DOHH2 (cell line): ENCODE data around the gene IFIH1.

Source experiments
- H3F3A ChIP-seq: fragments of 200-600 bp; sonication (generic), shearing (Covaris generic); 2 replicates; pipeline ENCODE4 v1.6.0; 2016; ENCODE audit warnings: antibody characterized with exemption, mild to moderate bottlenecking; ENCODE audit not compliant: control insufficient read depth, insufficient read depth
- H3K27ac ChIP-seq: fragments of 200-600 bp; sonication (generic); 2 replicates; pipeline ENCODE4 v1.5.1; 2014; ENCODE audit warnings: low read depth, mild to moderate bottlenecking, low read length, moderate library complexity
- H3K27me3 ChIP-seq: fragments of 200-600 bp; sonication (generic); 2 replicates; pipeline ENCODE4 v1.6.1; 2014; ENCODE audit warnings: mild to moderate bottlenecking, low read length, mixed read lengths; ENCODE audit not compliant: control insufficient read depth
- H3K36me3 ChIP-seq: fragments of 200-600 bp; sonication (generic); 2 replicates; pipeline ENCODE4 v1.6.1; 2014; ENCODE audit warnings: mild to moderate bottlenecking, low read length, moderate library complexity, mixed read lengths; ENCODE audit not compliant: control insufficient read depth
- H3K4me1 ChIP-seq: fragments of 200-600 bp; sonication (generic); 2 replicates; pipeline ENCODE4 v1.6.1; 2014; ENCODE audit warnings: mild to moderate bottlenecking, low read length, mixed read lengths; ENCODE audit not compliant: control insufficient read depth
- H3K4me2 ChIP-seq: fragments of 200-600 bp; sonication (generic); 2 replicates; pipeline ENCODE4 v1.6.0; 2014; ENCODE audit warnings: mild to moderate bottlenecking, low read length, moderate library complexity
- H3K4me3 ChIP-seq: fragments of 200-600 bp; sonication (generic); 2 replicates; pipeline ENCODE4 v1.5.1; 2014; ENCODE audit warnings: mild to moderate bottlenecking, low read length, mixed read lengths
- H3K79me2 ChIP-seq: fragments of 200-600 bp; sonication (generic); 2 replicates; pipeline ENCODE4 v1.6.1; 2014; ENCODE audit warnings: mild to moderate bottlenecking, low read length, mixed read lengths; ENCODE audit not compliant: control insufficient read depth
- H3K9me2 ChIP-seq: fragments of 200-600 bp; sonication (generic); replicated peaks from 2 replicates; pipeline ENCODE4 v1.6.1; 2014; ENCODE audit warnings: mild to moderate bottlenecking, low read length, mixed read lengths; ENCODE audit not compliant: control insufficient read depth
- H3K9me3 ChIP-seq: fragments of 200-600 bp; sonication (generic); 2 replicates; pipeline ENCODE4 v1.6.1; 2014; ENCODE audit warnings: antibody characterized with exemption, low read length, mixed read lengths; ENCODE audit not compliant: control insufficient read depth, insufficient read depth
- H4K20me1 ChIP-seq: fragments of 200-600 bp; sonication (generic); 2 replicates; pipeline ENCODE4 v1.6.0; 2014; ENCODE audit warnings: low read depth, mild to moderate bottlenecking, antibody characterized with exemption, low read length, moderate library complexity; ENCODE audit not compliant: control insufficient read depth, insufficient read depth
- CTCF ChIP-seq: fragments of 200-600 bp; sonication (generic); IDR thresholded peaks from one replicate; pipeline ENCODE4 v1.5.1; 2014; ENCODE audit warnings: antibody characterized with exemption, mild to moderate bottlenecking, low read depth, low read length; ENCODE audit not compliant: poor library complexity, severe bottlenecking
- EZH2phosphoT487 ChIP-seq: fragments of 200-600 bp; sonication (generic); IDR thresholded peaks from 2 replicates; pipeline ENCODE4 v1.6.1; 2017; ENCODE audit warnings: borderline replicate concordance, mild to moderate bottlenecking, antibody characterized with exemption, low read length, moderate library complexity, mixed read lengths

IFIH1 gene

GRCh38 chr2:162343824-162344616 is 25.5 kb upstream of the IFIH1 start, which contains the start of gene GCA:
TSS of gene GCA (plus strand) at chr2:162344132. CDS start at chr2:162344249, 117 bp downstream.
- Histone ChIP-seq H3K27ac (peak within 1 kb of the TSS; percentile 43), H3F3A (no peaks in the 10 kb centered on the region), H3K36me3 (no peaks in the 10 kb centered on the region), H3K27me3 (no peaks in the 10 kb centered on the region), H3K9me3 (peaks cover 4% of the 10 kb centered on the region; the same call in 1 of the 2 replicates), H4K20me1 (no peaks in the 10 kb centered on the region), H3K4me3 (peak within 1 kb of the TSS; percentile 80), H3K4me1 (peaks cover 9% of the 10 kb centered on the region), H3K9me2 (no peaks in the 10 kb centered on the region), H3K79me2 (peaks cover 4% of the 10 kb centered on the region; the same call in 1 of the 2 replicates), H3K4me2 (peak within 1 kb of the TSS; percentile 70)
- TF ChIP-seq EZH2phosphoT487 (no peak), CTCF (no peak)

GRCh38 chr2:162343492-162343823 is 25.0 kb upstream of the IFIH1 start:
- no peaks in the 10 kb centered on the region for H4K20me1 ChIP-seq
- peak overlapping the region; percentile 80 for H3K4me3 ChIP-seq
- no peaks in the 10 kb centered on the region for H3K27me3 ChIP-seq
- H3K27ac ChIP-seq: no peak overlapping the region
- H3K9me2 ChIP-seq: no peaks in the 10 kb centered on the region
- H3K79me2 ChIP-seq: peaks cover 4% of the 10 kb centered on the region; the same call in 1 of the 2 replicates
- H3K36me3 ChIP-seq: no peaks in the 10 kb centered on the region
- TF ChIP-seq EZH2phosphoT487 (no peak), CTCF (no peak)
- H3K4me2 ChIP-seq: peak overlapping the region; percentile 70
- peaks cover 4% of the 10 kb centered on the region; the same call in 1 of the 2 replicates for H3K9me3 ChIP-seq
- peaks cover 9% of the 10 kb centered on the region for H3K4me1 ChIP-seq
- no peaks in the 10 kb centered on the region for H3F3A ChIP-seq

GRCh38 chr2:162342841-162343240 is 24.4 kb upstream of the IFIH1 start:
- TF ChIP-seq CTCF (no peak), EZH2phosphoT487 (no peak)
- Histone ChIP-seq H3K27ac (no peak overlapping the region), H3K27me3 (no peaks in the 10 kb centered on the region), H3F3A (no peaks in the 10 kb centered on the region), H3K4me1 (peaks cover 9% of the 10 kb centered on the region), H4K20me1 (no peaks in the 10 kb centered on the region), H3K9me2 (no peaks in the 10 kb centered on the region), H3K9me3 (peaks cover 4% of the 10 kb centered on the region; the same call in 1 of the 2 replicates), H3K79me2 (peaks cover 4% of the 10 kb centered on the region; the same call in 1 of the 2 replicates), H3K4me2 (no peak overlapping the region), H3K36me3 (no peaks in the 10 kb centered on the region), H3K4me3 (no peak overlapping the region)
